ENCODE data around the gene SCP2.
"Not testable (repeated sequence)": the region's sequence is repeated elsewhere in the genome, so short reads cannot be mapped to it uniquely, and the experiment has no call there.

SCP2 gene

GRCh38 chr1:52917156-52917555 is 9.9 kb upstream of the SCP2 start:
- no peak for DNase-seq (ENCODE audit: low read depth)

- DNase-seq (ENCODE audit: low read depth): no peak
Observed at GRCh38 chr1:52917581-52917980, 9.5 kb upstream of the SCP2 start.

DNA sequence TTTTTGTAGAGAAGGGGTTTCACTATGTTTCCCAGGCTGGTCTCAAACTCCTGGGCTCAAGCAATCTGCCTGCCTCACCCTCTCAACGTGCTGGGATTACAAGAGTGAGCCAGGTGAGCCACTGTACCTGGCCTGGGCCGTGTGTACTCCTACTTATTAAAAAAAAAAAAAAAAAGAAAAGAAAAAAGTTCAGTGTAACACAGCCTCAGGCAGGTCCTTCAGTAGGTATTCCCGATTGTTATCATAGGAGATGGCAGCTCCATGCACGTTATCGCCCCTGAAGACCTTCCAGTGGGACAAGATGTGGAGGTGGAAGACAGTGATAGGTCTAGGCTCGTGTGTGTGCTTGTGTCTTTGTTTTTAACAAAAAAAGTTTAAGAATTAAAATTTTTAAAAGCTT is 8.9 kb upstream of the SCP2 start:
- no peak for DNase-seq (ENCODE audit: low read depth)

- DNase-seq (ENCODE audit: low read depth): no peak
Observed at GRCh38 chr1:52919051-52919722, 7.9 kb upstream of the SCP2 start.

DNA sequence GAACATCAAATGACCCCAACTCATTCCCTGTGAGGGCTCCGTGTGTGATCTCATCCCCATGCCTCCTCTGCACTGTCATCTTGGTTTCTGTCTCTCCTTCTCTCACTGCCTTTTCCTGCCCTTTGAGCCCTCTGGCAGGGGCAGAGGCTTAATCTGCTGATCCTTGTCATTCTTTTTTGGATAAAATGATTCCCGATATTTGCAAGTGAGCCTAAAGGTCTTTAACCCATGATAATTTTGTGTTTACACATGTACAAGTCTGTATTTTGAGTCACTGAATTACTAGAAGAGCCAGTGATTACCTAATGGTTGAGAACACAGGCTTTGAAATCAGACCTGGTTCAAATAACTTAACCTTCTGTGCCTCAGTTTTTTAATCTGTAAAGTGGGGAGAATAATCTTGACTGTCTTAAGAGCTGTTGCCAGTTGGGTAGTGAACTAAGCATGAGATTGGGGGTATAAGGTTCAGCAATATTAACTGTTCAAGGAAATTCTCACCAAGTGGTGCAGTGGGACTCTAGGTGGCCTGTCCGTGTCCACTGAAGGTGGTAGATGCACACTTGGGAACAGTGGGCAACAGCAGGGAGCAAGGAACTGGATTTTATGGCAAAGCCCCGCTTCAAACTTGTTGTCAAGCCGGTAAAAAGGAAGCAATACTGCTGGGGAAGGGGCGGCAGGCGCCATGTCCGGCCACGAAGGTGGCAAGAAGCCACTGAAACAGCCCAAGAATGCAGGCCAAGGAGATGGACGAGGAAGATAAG is 7.2 kb upstream of the SCP2 start:
- DNase-seq (ENCODE audit: low read depth): no peak

DNA sequence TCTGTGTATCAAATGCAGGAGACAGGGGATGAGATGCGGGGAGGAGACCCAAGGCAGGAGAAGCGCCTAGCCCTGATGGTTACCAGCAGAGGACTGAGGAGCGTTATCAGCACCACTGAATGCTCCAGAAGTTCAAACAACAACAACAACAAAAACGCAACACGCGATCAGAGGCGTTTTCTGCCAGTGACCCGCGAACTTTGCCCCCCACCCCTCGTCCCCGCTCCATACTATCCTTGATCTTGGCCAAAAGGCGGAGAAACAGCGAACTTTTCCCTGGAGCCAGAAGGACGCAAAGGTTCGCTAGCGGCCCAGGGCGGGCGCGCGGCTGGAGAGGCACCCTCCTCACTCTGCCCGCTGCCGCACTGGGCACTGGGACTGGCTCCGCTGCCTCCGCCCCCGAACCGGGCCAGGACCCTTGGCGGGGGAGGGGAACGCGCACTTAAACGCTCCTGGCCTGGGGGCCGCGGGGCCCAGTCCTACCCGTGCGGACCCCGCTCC is 6.2 kb upstream of the SCP2 start:
- DNase-seq (ENCODE audit: low read depth): no peak

DNA sequence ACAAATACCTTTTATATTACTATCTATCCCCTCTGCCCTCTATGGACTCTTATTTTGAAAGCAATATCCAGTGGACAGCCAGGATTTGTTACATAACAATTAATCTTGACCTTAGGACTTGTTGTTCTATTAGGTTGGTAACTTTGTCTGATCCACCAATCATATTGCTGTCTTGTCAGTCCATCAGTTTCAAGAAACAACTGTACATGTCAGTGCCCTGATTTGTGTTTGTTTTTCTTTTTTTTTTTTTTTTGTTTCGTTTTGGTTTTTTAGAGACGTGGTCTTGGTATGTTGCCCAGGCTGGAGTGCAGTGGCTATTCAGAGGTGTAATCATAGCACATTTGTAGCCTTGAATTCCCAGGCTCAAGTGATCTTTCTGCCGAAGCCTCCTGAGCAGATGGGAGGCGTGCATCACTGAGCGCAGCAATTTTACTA is 1.5 kb upstream of the SCP2 start:
- no peak for DNase-seq (ENCODE audit: low read depth)

DNA sequence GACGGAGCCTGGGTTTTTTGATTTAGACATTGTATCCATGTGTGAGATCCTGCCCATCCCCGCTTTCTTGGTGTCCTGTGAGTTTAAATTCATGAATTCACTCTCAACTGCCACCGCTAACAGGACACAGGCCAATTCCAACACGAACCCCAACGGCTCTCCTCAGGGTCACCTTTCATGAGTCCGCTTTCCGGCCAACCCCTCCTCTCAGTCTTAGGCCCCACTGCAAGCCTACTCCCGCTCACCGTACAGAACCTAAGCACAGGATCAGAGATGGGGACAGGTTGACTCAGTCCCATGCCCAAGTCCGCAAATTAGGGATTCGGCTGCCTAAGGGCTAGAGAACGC is 238 bp upstream of the SCP2 start:
- no peak for DNase-seq (ENCODE audit: low read depth)

DNA sequence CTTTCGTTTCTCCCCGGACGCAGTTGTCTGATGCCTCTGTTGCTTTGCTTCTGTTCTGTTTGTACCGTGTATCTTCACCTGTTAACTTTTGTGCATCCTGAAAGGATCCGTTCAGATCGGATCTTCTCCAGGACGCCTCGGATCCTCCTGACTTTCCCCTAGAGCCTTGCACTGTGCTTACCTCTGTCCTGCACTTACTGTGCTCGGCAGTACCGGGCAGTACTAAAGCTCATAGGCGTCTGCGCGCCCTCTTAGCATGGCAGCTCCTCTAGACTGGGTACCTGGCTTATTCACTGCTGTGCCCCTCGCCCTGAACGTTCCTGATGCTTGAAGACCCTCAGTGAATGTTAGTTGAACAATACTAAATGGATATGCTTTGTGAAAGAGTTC is 934 bp downstream of the SCP2 start:
- DNase-seq (ENCODE audit: low read depth): no peak

GRCh38 chr1:52929019-52929418 is 1.9 kb downstream of the SCP2 start:
- no peak for DNase-seq (ENCODE audit: low read depth)

- no peak for DNase-seq (ENCODE audit: low read depth)
Observed at GRCh38 chr1:52937433-52938182, 10.5 kb downstream of the SCP2 start.

DNA sequence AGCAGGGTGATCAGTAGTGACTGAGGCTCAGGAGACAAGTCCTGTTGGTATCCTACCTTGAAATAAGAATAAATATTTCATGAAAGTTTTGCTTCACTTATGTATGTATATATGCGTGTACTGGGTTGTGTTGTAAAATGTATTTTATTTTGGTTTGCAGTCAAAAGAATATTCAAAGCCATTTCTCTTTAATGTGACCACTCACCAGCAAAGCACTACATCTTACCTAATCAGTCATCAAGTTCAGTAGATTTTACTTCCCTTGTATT is 11.0 kb downstream of the SCP2 start:
- no peak for DNase-seq (ENCODE audit: low read depth)

GRCh38 chr1:52943876-52944416 is 16.9 kb downstream of the SCP2 start:
- DNase-seq (ENCODE audit: low read depth): no peak

- no peak for DNase-seq (ENCODE audit: low read depth)
Observed at GRCh38 chr1:52944566-52944965, 17.5 kb downstream of the SCP2 start.

DNA sequence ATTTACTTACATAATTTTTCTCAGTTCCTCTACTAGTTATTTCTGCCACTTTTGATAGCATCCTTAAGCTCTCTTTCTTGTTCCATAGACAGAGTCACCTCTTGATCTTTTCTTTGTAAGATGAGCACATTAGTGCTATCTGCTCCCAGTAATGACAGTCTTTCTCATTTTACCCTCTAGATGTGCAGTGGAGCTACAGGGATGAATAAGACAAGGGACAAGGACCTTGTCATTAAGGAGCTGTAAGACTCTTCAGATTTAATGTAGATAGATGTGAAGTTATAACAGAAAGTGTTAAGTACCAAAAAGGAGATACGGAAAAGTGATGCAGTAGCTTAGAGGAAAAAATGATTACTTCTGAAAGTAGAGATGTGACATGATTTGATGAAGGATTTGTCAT is 20.4 kb downstream of the SCP2 start:
- DNase-seq (ENCODE audit: low read depth): no peak

GRCh38 chr1:52949602-52950001 is 22.5 kb downstream of the SCP2 start:
- not testable (repeated sequence) for DNase-seq (ENCODE audit: low read depth)

GRCh38 chr1:52952112-52952511 is 25.0 kb downstream of the SCP2 start:
- no peak for DNase-seq (ENCODE audit: low read depth)

DNA sequence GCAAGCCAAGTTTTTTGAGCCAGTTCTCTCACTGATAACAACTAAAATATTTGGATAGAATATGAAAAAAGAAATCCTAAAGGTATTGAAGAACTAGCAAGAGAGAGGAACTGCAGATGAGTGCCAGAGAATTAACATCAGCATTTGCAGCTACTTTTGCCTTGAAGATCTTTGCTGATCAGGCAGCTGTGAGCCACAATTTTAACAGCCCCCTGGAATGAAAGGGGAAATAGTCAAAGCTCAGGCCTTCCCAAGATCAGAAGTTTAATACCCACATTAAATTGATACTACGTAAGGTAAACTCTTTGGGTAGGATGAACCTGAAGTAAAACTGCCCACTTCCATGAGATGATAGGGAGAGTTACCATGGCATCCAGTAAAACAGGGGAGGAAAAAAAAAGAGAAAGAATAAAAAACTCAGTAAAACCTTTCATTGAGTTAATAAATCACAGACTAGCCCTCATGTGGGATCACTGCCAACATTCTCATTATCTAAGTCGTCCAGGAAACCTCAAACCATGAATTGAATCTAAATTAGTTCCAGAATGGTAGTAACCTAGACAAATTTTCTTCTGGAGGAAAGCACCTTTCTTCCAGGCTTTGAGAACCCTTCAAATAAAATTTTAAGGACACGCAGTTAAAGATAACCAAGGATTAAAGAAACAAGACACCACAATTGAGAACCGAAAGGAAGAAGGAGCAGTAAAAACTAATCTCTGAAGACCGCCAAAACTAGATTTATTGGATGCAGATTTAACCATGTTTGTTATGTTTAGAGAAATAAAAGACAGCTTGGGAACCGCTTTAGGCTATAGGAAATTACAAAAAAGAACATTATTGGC is 28.3 kb downstream of the SCP2 start:
- no peak for DNase-seq (ENCODE audit: low read depth)

GRCh38 chr1:52963101-52963500 is 36.0 kb downstream of the SCP2 start:
- DNase-seq (ENCODE audit: low read depth): no peak

- DNase-seq (ENCODE audit: low read depth): no peak
Observed at GRCh38 chr1:52967666-52968065, 40.6 kb downstream of the SCP2 start.

DNA sequence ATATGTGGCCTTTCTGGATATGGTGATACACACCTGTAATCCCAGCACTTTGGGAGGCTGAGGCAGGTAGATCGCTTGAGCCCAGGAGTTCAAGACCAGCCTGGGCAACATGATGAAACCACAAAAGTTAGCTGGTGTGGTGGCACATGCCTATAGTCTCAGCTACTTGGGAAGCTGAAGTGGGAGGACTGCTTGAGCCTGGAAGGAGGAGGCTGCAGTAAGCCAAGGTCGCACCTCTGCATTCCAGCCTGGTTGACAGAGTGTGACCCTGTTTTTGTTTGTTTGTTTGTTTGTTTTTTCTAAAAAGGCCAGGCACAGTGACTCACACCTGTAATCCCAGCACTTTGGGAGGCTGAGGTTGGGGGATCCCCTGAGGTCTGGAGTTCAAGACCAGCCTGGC is 42.2 kb downstream of the SCP2 start:
- not testable (repeated sequence) for DNase-seq (ENCODE audit: low read depth)

DNA sequence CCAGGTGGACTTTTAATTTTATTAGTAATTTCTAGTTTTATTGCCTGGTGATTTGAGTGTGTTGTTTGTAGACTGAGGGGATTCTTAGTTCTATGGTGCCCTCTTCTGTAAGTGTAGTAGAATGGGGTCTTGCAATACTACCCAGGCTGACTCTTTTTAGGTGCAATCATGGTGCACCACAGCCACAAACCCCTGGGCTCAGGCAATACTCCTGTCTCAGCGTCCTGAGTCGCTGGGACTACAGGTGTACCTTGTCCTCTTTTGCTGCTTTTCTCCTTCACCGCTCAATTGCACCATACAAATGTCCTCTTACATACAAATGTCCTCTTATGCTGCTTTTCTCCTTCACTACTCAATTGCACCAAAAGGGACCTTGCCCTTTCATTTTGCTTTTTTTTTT is 43.1 kb downstream of the SCP2 start:
- no peak for DNase-seq (ENCODE audit: low read depth)
